ENCODE data around the gene SLC16A12. TPM values are rescaled to one million over a fixed set of nuclear protein-coding genes. Genes with fewer than 3 reads are reported as not detected.
"Not testable (repeated sequence)": the region's sequence is repeated elsewhere in the genome, so short reads cannot be mapped to it uniquely, and the experiment has no call there.

The SLC16A12 gene
- total RNA-seq, 1 experiment from 2014 or later, result 10.9 TPM

GRCh38 chr10:89391226-89391576, 144.2 kb downstream of the SLC16A12 start:
- H3K9me3 Mint-ChIP-seq; CTCF ChIA-PET; H3K27me3 Mint-ChIP-seq (ENCODE audit: low read depth); POLR2A ChIA-PET; DNase-seq (ENCODE audit: low spot score); H3K4me3 Mint-ChIP-seq; H3K36me3 Mint-ChIP-seq; ATAC-seq; H3K27ac Mint-ChIP-seq: not testable (repeated sequence)
- peaks cover 18% of the 10 kb centered on the region for H3K4me1 Mint-ChIP-seq

DNA sequence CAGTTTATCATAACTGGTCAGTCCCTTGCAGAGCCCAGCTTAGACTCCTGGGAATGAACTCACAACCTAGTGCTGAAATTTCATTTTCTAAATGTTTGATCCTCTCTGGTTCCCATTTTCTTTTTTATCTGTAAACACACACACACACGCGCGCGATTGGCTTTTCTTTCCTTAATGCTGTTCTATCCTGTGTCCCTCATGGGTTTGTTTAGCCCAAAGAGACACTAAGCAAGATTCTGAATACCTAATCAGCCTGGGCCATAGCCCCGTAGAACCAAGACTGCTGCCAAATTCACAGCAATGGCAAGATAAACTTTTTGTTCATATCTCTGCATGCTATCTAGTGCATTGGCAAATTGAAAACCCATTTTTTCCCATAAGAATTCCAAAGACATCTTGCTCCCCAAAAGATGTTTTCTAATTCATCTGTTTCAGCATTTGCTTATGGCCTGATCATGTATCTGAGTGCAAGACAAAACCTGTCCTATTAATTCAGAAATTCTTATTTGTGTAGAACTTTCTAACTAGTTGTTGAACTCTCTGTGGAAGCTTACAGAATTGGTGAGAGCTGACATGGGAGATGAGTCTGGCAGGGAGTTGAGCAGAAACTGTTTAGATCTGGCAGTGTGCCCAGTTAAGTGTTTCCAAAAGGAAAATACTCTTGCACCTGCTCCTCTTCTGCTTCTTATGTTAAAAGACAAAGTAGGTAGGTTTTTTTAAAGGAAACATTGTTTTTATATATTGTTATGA, 144.7 kb downstream of the SLC16A12 start:
- DNase-seq (ENCODE audit: low spot score) (no peak), ATAC-seq (no peak)
- no peak for TF ChIP-seq SMAD4 (CRISPR knock-in tag; IDR thresholded peaks at IDR 0.05)
- TF ChIP-seq USF1 (CRISPR knock-in tag; IDR thresholded peaks at IDR 0.05), result no peak
- TF ChIP-seq, protein P1, sequence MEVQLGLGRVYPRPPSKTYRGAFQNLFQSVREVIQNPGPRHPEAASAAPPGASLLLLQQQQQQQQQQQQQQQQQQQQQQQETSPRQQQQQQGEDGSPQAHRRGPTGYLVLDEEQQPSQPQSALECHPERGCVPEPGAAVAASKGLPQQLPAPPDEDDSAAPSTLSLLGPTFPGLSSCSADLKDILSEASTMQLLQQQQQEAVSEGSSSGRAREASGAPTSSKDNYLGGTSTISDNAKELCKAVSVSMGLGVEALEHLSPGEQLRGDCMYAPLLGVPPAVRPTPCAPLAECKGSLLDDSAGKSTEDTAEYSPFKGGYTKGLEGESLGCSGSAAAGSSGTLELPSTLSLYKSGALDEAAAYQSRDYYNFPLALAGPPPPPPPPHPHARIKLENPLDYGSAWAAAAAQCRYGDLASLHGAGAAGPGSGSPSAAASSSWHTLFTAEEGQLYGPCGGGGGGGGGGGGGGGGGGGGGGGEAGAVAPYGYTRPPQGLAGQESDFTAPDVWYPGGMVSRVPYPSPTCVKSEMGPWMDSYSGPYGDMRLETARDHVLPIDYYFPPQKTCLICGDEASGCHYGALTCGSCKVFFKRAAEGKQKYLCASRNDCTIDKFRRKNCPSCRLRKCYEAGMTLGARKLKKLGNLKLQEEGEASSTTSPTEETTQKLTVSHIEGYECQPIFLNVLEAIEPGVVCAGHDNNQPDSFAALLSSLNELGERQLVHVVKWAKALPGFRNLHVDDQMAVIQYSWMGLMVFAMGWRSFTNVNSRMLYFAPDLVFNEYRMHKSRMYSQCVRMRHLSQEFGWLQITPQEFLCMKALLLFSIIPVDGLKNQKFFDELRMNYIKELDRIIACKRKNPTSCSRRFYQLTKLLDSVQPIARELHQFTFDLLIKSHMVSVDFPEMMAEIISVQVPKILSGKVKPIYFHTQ (CRISPR knock-in tag; IDR thresholded peaks at IDR 0.05), result no peak
- no peak for TF ChIP-seq TEAD4 (CRISPR knock-in tag; IDR thresholded peaks at IDR 0.05)
- TF ChIP-seq, protein P2, sequence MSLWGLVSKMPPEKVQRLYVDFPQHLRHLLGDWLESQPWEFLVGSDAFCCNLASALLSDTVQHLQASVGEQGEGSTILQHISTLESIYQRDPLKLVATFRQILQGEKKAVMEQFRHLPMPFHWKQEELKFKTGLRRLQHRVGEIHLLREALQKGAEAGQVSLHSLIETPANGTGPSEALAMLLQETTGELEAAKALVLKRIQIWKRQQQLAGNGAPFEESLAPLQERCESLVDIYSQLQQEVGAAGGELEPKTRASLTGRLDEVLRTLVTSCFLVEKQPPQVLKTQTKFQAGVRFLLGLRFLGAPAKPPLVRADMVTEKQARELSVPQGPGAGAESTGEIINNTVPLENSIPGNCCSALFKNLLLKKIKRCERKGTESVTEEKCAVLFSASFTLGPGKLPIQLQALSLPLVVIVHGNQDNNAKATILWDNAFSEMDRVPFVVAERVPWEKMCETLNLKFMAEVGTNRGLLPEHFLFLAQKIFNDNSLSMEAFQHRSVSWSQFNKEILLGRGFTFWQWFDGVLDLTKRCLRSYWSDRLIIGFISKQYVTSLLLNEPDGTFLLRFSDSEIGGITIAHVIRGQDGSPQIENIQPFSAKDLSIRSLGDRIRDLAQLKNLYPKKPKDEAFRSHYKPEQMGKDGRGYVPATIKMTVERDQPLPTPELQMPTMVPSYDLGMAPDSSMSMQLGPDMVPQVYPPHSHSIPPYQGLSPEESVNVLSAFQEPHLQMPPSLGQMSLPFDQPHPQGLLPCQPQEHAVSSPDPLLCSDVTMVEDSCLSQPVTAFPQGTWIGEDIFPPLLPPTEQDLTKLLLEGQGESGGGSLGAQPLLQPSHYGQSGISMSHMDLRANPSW (CRISPR knock-in tag; conservative IDR thresholded peaks at IDR 0.05; ENCODE audit: low read depth), result no peak
- no peak for TF ChIP-seq ZNF219 (CRISPR knock-in tag; IDR thresholded peaks at IDR 0.05; ENCODE audit: borderline replicate concordance)
- no peak for TF ChIP-seq PRRX2 (CRISPR knock-in tag; IDR thresholded peaks at IDR 0.05)
- no peak for TF ChIP-seq GABPB1 (CRISPR knock-in tag; IDR thresholded peaks at IDR 0.05)
- no peak for TF ChIP-seq CREM (CRISPR knock-in tag; IDR thresholded peaks at IDR 0.05)
- TF ChIP-seq, protein P3, sequence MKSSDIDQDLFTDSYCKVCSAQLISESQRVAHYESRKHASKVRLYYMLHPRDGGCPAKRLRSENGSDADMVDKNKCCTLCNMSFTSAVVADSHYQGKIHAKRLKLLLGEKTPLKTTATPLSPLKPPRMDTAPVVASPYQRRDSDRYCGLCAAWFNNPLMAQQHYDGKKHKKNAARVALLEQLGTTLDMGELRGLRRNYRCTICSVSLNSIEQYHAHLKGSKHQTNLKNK (CRISPR knock-in tag; IDR thresholded peaks at IDR 0.05), result no peak
- no peak for TF ChIP-seq TCF7 (CRISPR knock-in tag; IDR thresholded peaks at IDR 0.05; ENCODE audit: low read depth)
- TF ChIP-seq JAZF1 (CRISPR knock-in tag; IDR thresholded peaks at IDR 0.05), result no peak
- peak overlapping the region; percentile 13 for H3K27ac Mint-ChIP-seq
- no peaks in the 10 kb centered on the region for H3K27me3 Mint-ChIP-seq (ENCODE audit: low read depth)
- no peaks in the 10 kb centered on the region for H3K36me3 Mint-ChIP-seq
- CTCF ChIA-PET, result interaction anchor here (1.1 kb wide), 1 partner anchor 89 kb away, joined by 4 read pairs; the partner anchor contains the start of gene IFIT2
- POLR2A ChIA-PET, result no interaction called here
- H3K4me1 Mint-ChIP-seq, result peaks cover 21% of the 10 kb centered on the region
- no peaks in the 10 kb centered on the region for H3K9me3 Mint-ChIP-seq
- no peak overlapping the region for H3K4me3 Mint-ChIP-seq

DNA sequence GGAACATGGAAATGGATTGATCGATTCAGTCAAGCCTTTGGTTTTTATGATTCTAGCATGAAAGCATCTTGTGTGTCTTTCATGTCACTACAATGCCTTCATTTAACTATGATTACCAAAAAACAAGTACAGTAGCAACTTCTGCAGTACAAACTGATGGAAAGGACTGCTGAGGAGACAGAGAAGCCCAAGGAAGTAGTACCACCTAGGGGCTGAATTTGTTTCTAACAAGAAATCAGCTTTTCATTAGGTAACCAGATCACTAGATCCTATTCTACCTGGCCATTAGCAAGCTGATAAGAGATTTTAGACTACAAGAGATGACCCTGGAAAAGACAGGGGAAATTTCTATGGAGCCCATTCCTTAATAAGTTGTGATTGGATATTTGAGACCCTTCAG, 146.1 kb downstream of the SLC16A12 start:
- H3K27ac Mint-ChIP-seq, result no peak overlapping the region
- H3K9me3 Mint-ChIP-seq, result no peaks in the 10 kb centered on the region
- ChIA-PET CTCF (interaction anchor here (0.7 to 1.3 kb wide), 15 partner anchors 9 to 173 kb away, joined by 3 to 11 read pairs (median 4); partner anchors contain the start of genes IFIT2 and LIPA), POLR2A (no interaction called here)
- no peaks in the 10 kb centered on the region for H3K27me3 Mint-ChIP-seq (ENCODE audit: low read depth)
- H3K4me3 Mint-ChIP-seq, result no peak overlapping the region
- no peaks in the 10 kb centered on the region for H3K36me3 Mint-ChIP-seq
- DNase-seq (ENCODE audit: low spot score) (no peak), ATAC-seq (peak; percentile 67)
- H3K4me1 Mint-ChIP-seq, result peaks cover 21% of the 10 kb centered on the region
- TF ChIP-seq CBFB (CRISPR knock-in tag; IDR thresholded peaks at IDR 0.05; ENCODE audit: low read depth) (no peak), E2F5 (CRISPR knock-in tag; IDR thresholded peaks at IDR 0.05) (no peak), ETV6 (CRISPR knock-in tag; IDR thresholded peaks at IDR 0.05) (no peak), MYBL2 (CRISPR knock-in tag; IDR thresholded peaks at IDR 0.05) (no peak), PRDM15 (CRISPR knock-in tag; IDR thresholded peaks at IDR 0.05) (no peak), TEAD1 (CRISPR knock-in tag; IDR thresholded peaks at IDR 0.05) (no peak), ZNF121 (CRISPR knock-in tag; IDR thresholded peaks at IDR 0.05) (no peak)
